Measurements from ENCODE around the gene PNLIPRP1. TPM values are rescaled to one million over a fixed set of nuclear protein-coding genes. Genes with fewer than 3 reads are reported as not detected.

PNLIPRP1 gene
- total RNA-seq, 1 experiment from 2014 or later, result not detected

DNA sequence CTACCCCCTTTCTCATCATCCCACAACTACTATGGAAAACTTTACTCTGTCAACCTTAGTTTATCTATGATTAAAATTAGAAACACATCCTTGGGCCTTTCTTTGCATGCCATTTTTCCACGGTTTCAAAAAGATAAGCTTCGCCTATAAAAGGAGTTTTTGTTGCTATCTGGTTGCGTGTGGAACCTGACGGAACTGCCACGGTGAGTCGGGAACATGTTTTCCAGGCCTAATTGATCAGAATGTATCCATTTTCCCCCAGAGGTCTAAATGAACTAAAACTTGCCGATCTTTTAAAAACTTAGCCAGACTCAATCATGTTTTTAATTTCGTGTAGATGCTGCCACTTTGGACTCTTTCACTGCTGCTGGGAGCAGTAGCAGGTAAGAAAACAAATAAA, 45.0 kb upstream of the PNLIPRP1 start, which contains the start of gene PNLIP:
Gene PNLIP, plus strand, starts transcription at position 176 of the 400 bp plus-strand sequence. Its CDS starts 162 bp downstream, at position 338.
- no peak within 1 kb of the TSS for H3K4me2 ChIP-seq (ENCODE audit: insufficient read depth, insufficient read length, low read length)
- H3K18ac ChIP-seq (ENCODE audit: insufficient read length, low read depth, low read length), result no peak within 1 kb of the TSS
- Mint-ChIP-seq H3K27ac (no peak within 1 kb of the TSS; a peak in 1 of 7 replicates), H3K36me3 (ENCODE audit: insufficient read depth in 1 of 3, low read depth in 3 of 3) (no peaks in the 10 kb centered on the region), H3K9me3 (no peaks in the 10 kb centered on the region), H3K27me3 (ENCODE audit: low read depth) (no peaks in the 10 kb centered on the region), H3K4me3 (no peak within 1 kb of the TSS), H3K4me1 (peaks cover 9 to 10% of the 10 kb centered on the region in 2 experiments)
- no peak within 1 kb of the TSS for H2AK5ac ChIP-seq (ENCODE audit: insufficient read length, low read length)
- no peak within 1 kb of the TSS for H4K91ac ChIP-seq (ENCODE audit: insufficient read length, low read depth, low read length)
- H2BK120ac ChIP-seq (ENCODE audit: low read depth, low read length, poor library complexity, severe bottlenecking), result no peak within 1 kb of the TSS
- H3K4me1 ChIP-seq (ENCODE audit: insufficient read depth, low read length), result no peaks in the 10 kb centered on the region; the same call in 1 of the 2 replicates
- H3K9me3 ChIP-seq (ENCODE audit: control insufficient read depth, low read depth, low read length), result no peaks in the 10 kb centered on the region
- H3K23me2 ChIP-seq (ENCODE audit: insufficient read length, low read depth, low read length, poor library complexity, severe bottlenecking), result no peaks in the 10 kb centered on the region
- no peak within 1 kb of the TSS for H4K5ac ChIP-seq (ENCODE audit: insufficient read length, low read depth, low read length)
- DNase-seq, result no peak
- H3K27ac ChIP-seq (ENCODE audit: insufficient read length, low read depth, low read length), result no peak within 1 kb of the TSS
- no peak within 1 kb of the TSS for H2BK12ac ChIP-seq (ENCODE audit: insufficient read length, low read depth, low read length)
- no peaks in the 10 kb centered on the region for H4K20me1 ChIP-seq (ENCODE audit: control insufficient read depth, insufficient read depth, insufficient read length)
- H2BK20ac ChIP-seq (ENCODE audit: low read depth, low read length, poor library complexity, severe bottlenecking), result peak within 1 kb of the TSS; percentile 60
- H3K79me1 ChIP-seq (ENCODE audit: insufficient read depth, low read depth, low read length, poor library complexity, severe bottlenecking), result no peaks in the 10 kb centered on the region
- no peaks in the 10 kb centered on the region for H3K27me3 ChIP-seq (ENCODE audit: insufficient read depth, low read length)
- no peak within 1 kb of the TSS for H4K8ac ChIP-seq (replicated peaks; ENCODE audit: insufficient read length, low read depth, low read length)
- no peak within 1 kb of the TSS for H2BK15ac ChIP-seq (ENCODE audit: low read depth, low read length)
- no peak within 1 kb of the TSS for H3K56ac ChIP-seq (ENCODE audit: insufficient read length, low read depth, low read length)
- H3K4ac ChIP-seq (ENCODE audit: low read depth, low read length), result no peak within 1 kb of the TSS
- H3T11ph ChIP-seq (ENCODE audit: low read length), result no peak within 1 kb of the TSS
- TF ChIP-seq, protein P1, sequence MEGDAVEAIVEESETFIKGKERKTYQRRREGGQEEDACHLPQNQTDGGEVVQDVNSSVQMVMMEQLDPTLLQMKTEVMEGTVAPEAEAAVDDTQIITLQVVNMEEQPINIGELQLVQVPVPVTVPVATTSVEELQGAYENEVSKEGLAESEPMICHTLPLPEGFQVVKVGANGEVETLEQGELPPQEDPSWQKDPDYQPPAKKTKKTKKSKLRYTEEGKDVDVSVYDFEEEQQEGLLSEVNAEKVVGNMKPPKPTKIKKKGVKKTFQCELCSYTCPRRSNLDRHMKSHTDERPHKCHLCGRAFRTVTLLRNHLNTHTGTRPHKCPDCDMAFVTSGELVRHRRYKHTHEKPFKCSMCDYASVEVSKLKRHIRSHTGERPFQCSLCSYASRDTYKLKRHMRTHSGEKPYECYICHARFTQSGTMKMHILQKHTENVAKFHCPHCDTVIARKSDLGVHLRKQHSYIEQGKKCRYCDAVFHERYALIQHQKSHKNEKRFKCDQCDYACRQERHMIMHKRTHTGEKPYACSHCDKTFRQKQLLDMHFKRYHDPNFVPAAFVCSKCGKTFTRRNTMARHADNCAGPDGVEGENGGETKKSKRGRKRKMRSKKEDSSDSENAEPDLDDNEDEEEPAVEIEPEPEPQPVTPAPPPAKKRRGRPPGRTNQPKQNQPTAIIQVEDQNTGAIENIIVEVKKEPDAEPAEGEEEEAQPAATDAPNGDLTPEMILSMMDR (conservative IDR thresholded peaks at IDR 0.05), result no peak
- H3K23ac ChIP-seq (ENCODE audit: insufficient read length, low read depth, low read length), result no peak within 1 kb of the TSS
- H3K79me2 ChIP-seq (ENCODE audit: insufficient read depth, low read length), result no peaks in the 10 kb centered on the region
- no peak within 1 kb of the TSS for H2AFZ ChIP-seq (ENCODE audit: low read length)
- H2BK5ac ChIP-seq (ENCODE audit: insufficient read length, low read length), result no peak within 1 kb of the TSS
- H3K14ac ChIP-seq (ENCODE audit: insufficient read depth, low read length), result no peak within 1 kb of the TSS
- no peak within 1 kb of the TSS for H3K9ac ChIP-seq (ENCODE audit: extremely low read depth, insufficient read length, low read length)
- WGBS (ENCODE audit: extremely low coverage, insufficient read length, low lambda C conversion rate), result no CpG with 5 or more reads among the region's 8 CpGs

Data from H9 (cell line).